HG03095 (cell line): Measurements from ENCODE around the gene DTX4.

Experiments
- ATAC-seq: cut with Tn5 transposase; IDR thresholded peaks from one replicate; pipeline ENCODE4 v1.9.1; 2021; ENCODE audit warnings: moderate library complexity; ENCODE audit not compliant: unreplicated experiment

The DTX4 gene

GRCh38 chr11:59216641-59217564, 45.0 kb downstream of the DTX4 start:
- peak; percentile 90 for ATAC-seq

GRCh38 chr11:59218319-59218718, 46.4 kb downstream of the DTX4 start:
- ATAC-seq: no peak

GRCh38 chr11:59218893-59219292, 47.0 kb downstream of the DTX4 start:
- ATAC-seq: no peak

- ATAC-seq: no peak
These were observed 47.9 kb downstream of the DTX4 start for GRCh38 chr11:59219836-59220235.

GRCh38 chr11:59221441-59221840, 49.5 kb downstream of the DTX4 start:
- ATAC-seq: no peak

DNA sequence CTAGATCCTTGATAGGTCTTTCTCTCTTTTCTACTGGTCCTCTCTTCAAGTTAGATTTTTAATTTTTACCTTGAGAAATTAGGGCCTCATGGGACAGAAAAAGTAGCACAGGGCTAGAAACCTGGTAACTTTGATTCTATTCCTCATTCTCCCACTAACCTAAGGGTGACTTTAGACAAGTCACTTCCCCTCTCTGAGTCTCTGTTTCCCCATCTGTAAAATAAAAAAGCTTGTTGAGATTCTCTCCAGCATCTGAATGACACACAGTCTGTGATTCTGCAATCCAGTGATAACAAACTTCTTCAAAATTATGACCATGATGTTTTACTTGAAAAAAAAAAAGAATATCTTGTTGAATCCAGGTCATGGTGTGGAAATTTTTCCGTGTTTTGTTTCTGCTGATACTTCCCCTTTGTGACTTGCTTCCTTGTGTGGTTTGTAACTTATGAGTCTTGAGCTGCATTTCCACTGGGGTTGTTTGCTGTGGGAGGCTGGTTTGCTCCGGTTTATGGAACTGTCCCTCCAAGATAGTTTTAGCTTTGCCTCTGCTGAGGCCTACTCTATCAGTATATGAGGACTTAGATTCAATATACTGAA, 50.6 kb downstream of the DTX4 start:
- no peak for ATAC-seq

DNA sequence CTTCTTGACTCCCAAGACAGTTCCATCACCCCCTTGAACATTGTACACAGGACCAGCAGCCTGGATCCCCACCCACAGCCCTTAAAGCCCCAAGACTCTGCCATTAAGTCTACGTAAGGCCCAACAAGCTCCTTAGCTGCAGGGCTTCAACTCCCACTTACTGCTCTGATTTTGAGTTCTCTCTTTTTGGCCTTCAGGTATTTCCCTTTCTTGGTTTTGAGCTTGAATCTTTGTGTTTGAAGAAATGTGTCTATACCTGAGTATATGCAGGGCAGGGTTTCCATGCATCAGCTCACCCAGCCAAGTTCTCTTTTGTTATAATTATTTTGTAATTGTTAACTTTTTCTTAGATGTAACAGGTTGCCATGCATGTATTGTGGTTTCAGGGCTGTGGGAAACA, 51.2 kb downstream of the DTX4 start:
- ATAC-seq: no peak

DNA sequence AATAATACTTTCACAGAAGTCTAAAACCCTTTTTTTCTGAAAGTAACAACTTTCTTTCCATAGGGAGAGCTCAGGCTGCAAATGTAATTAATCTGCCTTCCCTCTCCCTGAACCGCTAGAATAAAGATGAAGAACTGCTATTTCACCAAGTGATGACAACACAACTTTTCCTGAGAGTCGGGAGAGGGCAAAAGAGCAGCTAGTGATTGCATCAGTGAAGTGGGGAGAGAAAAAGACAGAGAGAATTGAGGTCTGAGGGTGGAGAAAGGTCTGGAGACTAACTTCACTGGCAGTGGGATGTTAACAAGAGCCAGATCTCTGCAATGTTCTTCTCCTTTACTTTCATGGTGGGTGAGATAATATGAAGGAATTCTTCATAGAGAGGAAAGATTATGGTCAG, 51.7 kb downstream of the DTX4 start:
- no peak for ATAC-seq

GRCh38 chr11:59224351-59224928, 52.5 kb downstream of the DTX4 start:
- peak; percentile 34 for ATAC-seq

GRCh38 chr11:59225017-59225416, 53.1 kb downstream of the DTX4 start:
- ATAC-seq: peak; percentile 70

- no peak for ATAC-seq
These were observed 54.5 kb downstream of the DTX4 start for GRCh38 chr11:59226396-59226795.

GRCh38 chr11:59240322-59240721, 68.4 kb downstream of the DTX4 start:
- no peak for ATAC-seq

- no peak for ATAC-seq
These were observed 71.7 kb downstream of the DTX4 start for GRCh38 chr11:59243633-59244032.

DNA sequence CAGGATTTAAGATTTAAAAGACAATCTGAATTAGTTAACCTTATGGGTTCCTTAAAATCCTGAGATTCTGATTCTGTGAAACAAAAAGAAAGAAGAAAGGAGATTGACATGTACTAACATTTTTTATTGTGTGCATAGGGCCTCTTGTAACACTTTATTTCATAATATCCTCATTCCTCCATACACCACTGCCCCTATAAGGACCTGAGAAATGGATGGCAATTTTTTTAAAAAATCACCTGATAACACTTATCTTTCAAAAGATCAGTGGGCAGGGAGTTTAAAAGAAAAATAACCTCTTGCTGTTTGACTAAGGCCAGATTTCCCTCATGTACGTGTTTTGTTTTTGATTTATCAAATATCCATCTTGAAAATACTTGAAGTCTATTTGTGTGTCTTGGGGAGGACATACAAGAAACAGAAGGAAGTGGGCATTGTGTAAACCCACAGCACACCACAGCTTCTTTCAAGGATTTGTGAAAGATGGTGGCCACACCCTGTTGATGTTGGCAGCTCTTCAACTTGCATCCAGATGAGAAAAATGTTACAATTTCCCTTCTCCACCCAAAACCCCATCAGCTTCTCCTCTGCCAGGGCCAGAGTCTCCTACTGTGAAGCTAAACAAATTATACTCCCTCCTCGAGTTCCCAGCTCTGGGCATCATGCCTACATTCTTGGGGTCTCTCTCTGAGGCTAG, 75.7 kb downstream of the DTX4 start:
- no peak for ATAC-seq

GRCh38 chr11:59249535-59249934, 77.6 kb downstream of the DTX4 start:
- no peak for ATAC-seq

DNA sequence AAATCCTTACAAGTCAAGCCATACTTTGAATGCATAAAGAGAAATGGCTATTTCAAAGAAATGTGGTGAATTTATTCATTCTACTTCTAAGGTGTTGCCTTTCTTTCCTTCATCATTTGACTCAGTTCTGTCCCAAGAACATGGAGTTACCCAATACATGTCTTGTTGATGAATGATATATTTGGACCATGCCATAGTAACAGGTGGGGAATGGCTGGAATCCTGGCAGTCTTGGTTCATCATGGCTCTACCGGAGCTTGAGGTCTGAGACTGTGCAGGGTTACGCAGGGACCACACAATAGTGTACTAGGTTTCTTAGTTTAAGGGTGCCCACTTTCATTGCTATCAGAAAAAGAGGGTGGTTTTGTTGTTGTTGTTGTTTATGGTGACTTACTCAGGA, 81.1 kb downstream of the DTX4 start:
- ATAC-seq: no peak

GRCh38 chr11:59254286-59254685, 82.4 kb downstream of the DTX4 start:
- ATAC-seq: no peak

- ATAC-seq: no peak
These were observed 83.3 kb downstream of the DTX4 start for GRCh38 chr11:59255281-59255680.
